NCI-H2196 treated with DMSO at 0.1 percent for 48 hours (cell line): ENCODE data around the gene HS6ST2.

Source experiments
- DNase-seq: peaks from one replicate; lab custom pipeline; 2025; ENCODE audit not compliant: unreplicated experiment; lab: John Stamatoyannopoulos, UW

Gene HS6ST2

GRCh38 chrX:132853040-132853439 is 105.4 kb downstream of the HS6ST2 start:
- DNase-seq: no peak

- no peak for DNase-seq
Observed at GRCh38 chrX:132848296-132848970, 110.0 kb downstream of the HS6ST2 start.

- no peak for DNase-seq
Observed at GRCh38 chrX:132843363-132843762, 115.1 kb downstream of the HS6ST2 start.

GRCh38 chrX:132842460-132843238 is 115.8 kb downstream of the HS6ST2 start:
- DNase-seq: no peak

GRCh38 chrX:132837967-132838366 is 120.5 kb downstream of the HS6ST2 start:
- DNase-seq: no peak

- no peak for DNase-seq
Observed at GRCh38 chrX:132837126-132837525, 121.3 kb downstream of the HS6ST2 start.

- DNase-seq: no peak
Observed at GRCh38 chrX:132836471-132836870, 122.0 kb downstream of the HS6ST2 start.

- DNase-seq: no peak
Observed at GRCh38 chrX:132834741-132835140, 123.7 kb downstream of the HS6ST2 start.

- no peak for DNase-seq
Observed at GRCh38 chrX:132834109-132834508, 124.3 kb downstream of the HS6ST2 start.

- DNase-seq: no peak
Observed at GRCh38 chrX:132833373-132833772, 125.1 kb downstream of the HS6ST2 start.

- DNase-seq: no peak
Observed at GRCh38 chrX:132831336-132831973, 127.0 kb downstream of the HS6ST2 start.

- no peak for DNase-seq
Observed at GRCh38 chrX:132822634-132823012, 135.8 kb downstream of the HS6ST2 start.

GRCh38 chrX:132821974-132822633 is 136.3 kb downstream of the HS6ST2 start:
- DNase-seq: no peak

GRCh38 chrX:132820675-132821074 is 137.8 kb downstream of the HS6ST2 start:
- DNase-seq: no peak

GRCh38 chrX:132819711-132820264 is 138.6 kb downstream of the HS6ST2 start:
- DNase-seq: no peak

- DNase-seq: no peak
Observed at GRCh38 chrX:132818638-132819037, 139.8 kb downstream of the HS6ST2 start.

- no peak for DNase-seq
Observed at GRCh38 chrX:132815643-132816042, 142.8 kb downstream of the HS6ST2 start.

- no peak for DNase-seq
Observed at GRCh38 chrX:132810964-132811712, 147.3 kb downstream of the HS6ST2 start.

GRCh38 chrX:132810488-132810887 is 147.9 kb downstream of the HS6ST2 start:
- no peak for DNase-seq

GRCh38 chrX:132809581-132809980 is 148.8 kb downstream of the HS6ST2 start:
- no peak for DNase-seq
